Astrocyte (in vitro differentiated cells and primary cell): ENCODE measurements around the gene FGD4. TPM values are rescaled to one million over a fixed set of nuclear protein-coding genes. Genes with fewer than 3 reads are reported as not detected.

Experiments
- DNase-seq: peaks from one replicate; pipeline ENCODE4 v3.0.0-alpha.2; 2010; ENCODE audit warnings: low read depth
- FAIRE-seq: peaks from 2 replicates; lab custom pipeline; 2011; peaks lifted over from hg19 to GRCh38; lab: Jason Lieb, UNC
- H2AFZ ChIP-seq: 2 replicates; pipeline ENCODE4 v1.6.0; 2012; ENCODE audit warnings: low read depth, low read length, inconsistent platforms
- H3K27ac ChIP-seq: 2 replicates; pipeline ENCODE4 v1.5.1; 2011; ENCODE audit warnings: low read depth, low read length, inconsistent platforms
- H3K27me3 ChIP-seq: 2 replicates; pipeline ENCODE4 v1.6.0; 2011; ENCODE audit warnings: low read length, inconsistent platforms; ENCODE audit not compliant: insufficient read depth
- H3K36me3 ChIP-seq: 2 replicates; pipeline ENCODE4 v1.5.1; 2011; ENCODE audit warnings: low read length, inconsistent platforms; ENCODE audit not compliant: insufficient read depth
- H3K4me1 ChIP-seq: 2 replicates; pipeline ENCODE4 v1.5.1; 2011; ENCODE audit warnings: low read length, inconsistent platforms; ENCODE audit not compliant: insufficient read depth
- H3K4me2 ChIP-seq: 2 replicates; pipeline ENCODE4 v1.6.0; 2012; ENCODE audit warnings: low read length, inconsistent platforms
- H3K4me3 ChIP-seq: 2 replicates; pipeline ENCODE4 v1.5.1; 2011; ENCODE audit warnings: low read depth, mild to moderate bottlenecking, low read length, inconsistent platforms; ENCODE audit not compliant: insufficient read depth
- H3K79me2 ChIP-seq: 2 replicates; pipeline ENCODE4 v1.6.0; 2012; ENCODE audit warnings: mild to moderate bottlenecking, low read length, inconsistent platforms; ENCODE audit not compliant: insufficient read depth
- H3K9ac ChIP-seq: 2 replicates; pipeline ENCODE4 v1.6.0; 2012; ENCODE audit warnings: mild to moderate bottlenecking, low read length, inconsistent platforms
- H3K9me3 ChIP-seq: 2 replicates; pipeline ENCODE4 v1.5.1; 2012; ENCODE audit warnings: low read depth, mild to moderate bottlenecking, low read length, inconsistent platforms; ENCODE audit not compliant: insufficient read depth
- H4K20me1 ChIP-seq: 2 replicates; pipeline ENCODE4 v1.6.0; 2012; ENCODE audit warnings: low read length, inconsistent platforms; ENCODE audit not compliant: insufficient read depth
- H3K27ac Mint-ChIP-seq: one replicate; pipeline ENCODE4 v1.8.0; 2021; ENCODE audit warnings: mild to moderate bottlenecking, mixed read lengths; ENCODE audit not compliant: unreplicated experiment
- H3K27me3 Mint-ChIP-seq: one replicate; pipeline ENCODE4 v1.8.0; 2021; ENCODE audit warnings: low read depth, mixed read lengths; ENCODE audit not compliant: unreplicated experiment
- H3K36me3 Mint-ChIP-seq: one replicate; pipeline ENCODE4 v1.8.0; 2021; ENCODE audit warnings: low read depth, mixed read lengths; ENCODE audit not compliant: unreplicated experiment
- H3K4me1 Mint-ChIP-seq: one replicate; pipeline ENCODE4 v1.8.0; 2021; ENCODE audit warnings: low read depth, mixed read lengths; ENCODE audit not compliant: unreplicated experiment
- H3K4me3 Mint-ChIP-seq: one replicate; pipeline ENCODE4 v1.8.0; 2021; ENCODE audit warnings: mild to moderate bottlenecking, moderate library complexity, mixed read lengths; ENCODE audit not compliant: unreplicated experiment
- H3K9me3 Mint-ChIP-seq: one replicate; pipeline ENCODE4 v1.8.0; 2021; ENCODE audit warnings: mild to moderate bottlenecking, mixed read lengths; ENCODE audit not compliant: unreplicated experiment
- CTCF ChIP-seq: IDR thresholded peaks from 2 replicates; pipeline ENCODE4 v1.5.1; 2011; ENCODE audit warnings: low read depth, mild to moderate bottlenecking, inconsistent platforms, low read length, moderate library complexity; ENCODE audit not compliant: insufficient read depth
- EZH2 ChIP-seq: IDR thresholded peaks from 2 replicates; pipeline ENCODE4 v1.6.1; 2012; ENCODE audit warnings: mild to moderate bottlenecking, low read length, inconsistent platforms; ENCODE audit not compliant: insufficient read depth
- total RNA-seq: library from RNA; stranded (reverse); gene quantifications from 2 replicates; pipeline ENCODE4 v1.2.1, GENCODE V29; 2021

FGD4 gene
- total RNA-seq, 1 donor from 2014 or later, result 18.7 TPM

DNA sequence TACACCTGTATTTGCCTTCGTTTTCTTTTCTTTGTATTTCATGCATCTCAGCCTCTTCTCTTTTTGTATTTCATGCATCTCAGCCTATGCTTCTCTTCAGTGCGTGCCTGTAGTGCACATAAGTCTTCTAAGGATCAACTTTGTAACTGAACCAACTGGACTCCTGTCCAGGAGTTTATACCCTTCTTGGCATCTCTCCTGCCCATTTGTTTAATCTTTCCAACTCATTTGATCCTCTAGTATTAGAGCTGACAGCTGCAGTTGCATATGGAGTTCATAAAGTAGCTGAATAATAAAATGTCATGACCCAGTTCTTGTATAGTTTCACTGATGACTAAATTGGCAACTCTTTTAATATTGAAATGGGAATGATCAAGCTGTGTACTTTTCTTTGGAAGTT, 89.7 kb downstream of the FGD4 start:
- Histone ChIP-seq H3K9me3 (no peaks in the 10 kb centered on the region), H3K4me1 (no peaks in the 10 kb centered on the region), H3K4me3 (no peak overlapping the region), H3K79me2 (no peaks in the 10 kb centered on the region), H4K20me1 (no peaks in the 10 kb centered on the region), H3K27me3 (no peaks in the 10 kb centered on the region), H3K36me3 (no peaks in the 10 kb centered on the region), H2AFZ (no peak overlapping the region), H3K4me2 (no peak overlapping the region), H3K9ac (no peak overlapping the region), H3K27ac (no peak overlapping the region)
- H3K36me3 Mint-ChIP-seq, result no peaks in the 10 kb centered on the region
- no peak overlapping the region for H3K4me3 Mint-ChIP-seq
- TF ChIP-seq EZH2 (no peak), CTCF (no peak)
- DNase-seq (no peak), FAIRE-seq (no peak)
- no peak overlapping the region for H3K27ac Mint-ChIP-seq
- peaks cover 8% of the 10 kb centered on the region for H3K4me1 Mint-ChIP-seq
- H3K27me3 Mint-ChIP-seq, result no peaks in the 10 kb centered on the region
- H3K9me3 Mint-ChIP-seq, result no peaks in the 10 kb centered on the region

DNA sequence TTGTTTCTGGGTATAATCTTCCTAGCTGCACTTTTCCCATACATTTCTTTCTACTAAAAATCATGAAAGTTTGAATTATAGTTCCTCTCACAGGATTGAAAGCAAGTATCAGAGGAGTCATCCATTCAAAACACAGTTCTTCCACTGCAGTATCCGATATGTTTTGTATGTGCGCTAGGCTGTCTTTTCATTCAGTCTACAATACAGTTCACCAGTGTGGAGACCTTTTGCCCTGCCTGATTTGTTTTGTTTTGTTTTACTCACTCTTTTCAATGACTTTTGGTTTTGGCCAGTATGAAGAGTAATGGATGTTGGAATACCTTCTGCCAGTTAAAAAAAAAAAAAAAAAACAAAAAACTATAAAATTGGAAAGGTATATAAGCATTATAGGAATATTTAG, 91.4 kb downstream of the FGD4 start:
- no peaks in the 10 kb centered on the region for H3K4me1 ChIP-seq
- H3K9me3 Mint-ChIP-seq, result no peaks in the 10 kb centered on the region
- FAIRE-seq (no peak), DNase-seq (no peak)
- H3K9me3 ChIP-seq, result no peaks in the 10 kb centered on the region
- no peaks in the 10 kb centered on the region for H3K27me3 ChIP-seq
- H2AFZ ChIP-seq, result no peak overlapping the region
- H3K4me2 ChIP-seq, result no peak overlapping the region
- no peak overlapping the region for H3K9ac ChIP-seq
- H3K27me3 Mint-ChIP-seq, result no peaks in the 10 kb centered on the region
- peaks cover 8% of the 10 kb centered on the region for H3K4me1 Mint-ChIP-seq
- TF ChIP-seq EZH2 (no peak), CTCF (no peak)
- no peak overlapping the region for H3K4me3 ChIP-seq
- H3K4me3 Mint-ChIP-seq, result no peak overlapping the region
- H4K20me1 ChIP-seq, result no peaks in the 10 kb centered on the region
- no peaks in the 10 kb centered on the region for H3K79me2 ChIP-seq
- no peaks in the 10 kb centered on the region for H3K36me3 ChIP-seq
- H3K27ac ChIP-seq, result no peak overlapping the region
- no peaks in the 10 kb centered on the region for H3K36me3 Mint-ChIP-seq
- no peak overlapping the region for H3K27ac Mint-ChIP-seq

- H3K36me3 ChIP-seq, result no peaks in the 10 kb centered on the region
- TF ChIP-seq CTCF (no peak), EZH2 (no peak)
- no peaks in the 10 kb centered on the region for H3K9me3 Mint-ChIP-seq
- no peaks in the 10 kb centered on the region for H3K79me2 ChIP-seq
- no peak overlapping the region for H3K4me2 ChIP-seq
- no peaks in the 10 kb centered on the region for H3K27me3 ChIP-seq
- no peak overlapping the region for H3K9ac ChIP-seq
- FAIRE-seq, result no peak
- no peaks in the 10 kb centered on the region for H3K27me3 Mint-ChIP-seq
- no peak overlapping the region for H2AFZ ChIP-seq
- no peak overlapping the region for H3K27ac Mint-ChIP-seq
- H3K27ac ChIP-seq, result no peak overlapping the region
- H3K4me3 ChIP-seq, result no peak overlapping the region
- no peaks in the 10 kb centered on the region for H3K4me1 Mint-ChIP-seq
- no peaks in the 10 kb centered on the region for H3K4me1 ChIP-seq
- H4K20me1 ChIP-seq, result no peaks in the 10 kb centered on the region
- H3K36me3 Mint-ChIP-seq, result no peaks in the 10 kb centered on the region
- no peak overlapping the region for H3K4me3 Mint-ChIP-seq
- DNase-seq, result no peak
- no peaks in the 10 kb centered on the region for H3K9me3 ChIP-seq
These were observed 93.9 kb downstream of the FGD4 start for GRCh38 chr12:32493282-32493681.
